Breast epithelium (tissue), 3 donors: ENCODE results near the gene NEDD4L.

Experiments
- CTCF ChIP-seq, 3 donors: fragments of 450-650 bp; IDR thresholded peaks; one replicate each; pipeline ENCODE4 v1.5.1; 2016 to 2017; ENCODE audit warnings: antibody characterized with exemption in 3 of 3, mild to moderate bottlenecking in 3 of 3, moderate library complexity in 3 of 3
- POLR2A ChIP-seq: fragments of 450-650 bp; IDR thresholded peaks from one replicate; pipeline ENCODE4 v1.6.1; 2016; ENCODE audit warnings: antibody characterized with exemption, mild to moderate bottlenecking, moderate library complexity
- POLR2AphosphoS5 ChIP-seq, 3 donors: sonication (generic); formaldehyde crosslinking; IDR thresholded peaks; one replicate each; pipeline ENCODE4 v1.6.1; 2017; ENCODE audit warnings: antibody characterized with exemption in 3 of 3

GRCh38 chr18:58419587-58420199 is 375.7 kb downstream of the NEDD4L start:
- TF ChIP-seq CTCF (IDR thresholded peaks at IDR 0.05): no peak
- no peak for TF ChIP-seq POLR2AphosphoS5 (IDR thresholded peaks at IDR 0.05)
- no peak for TF ChIP-seq POLR2A
